GM21390 (cell line): ENCODE data around the gene PTPRN2.
"Not testable (repeated sequence)": the region's sequence is repeated elsewhere in the genome, so short reads cannot be mapped to it uniquely, and the experiment has no call there.

ENCODE experiments used
- ATAC-seq: cut with Tn5 transposase; IDR thresholded peaks from one replicate; pipeline ENCODE4 v1.9.1; 2021; ENCODE audit not compliant: unreplicated experiment

PTPRN2 gene

DNA sequence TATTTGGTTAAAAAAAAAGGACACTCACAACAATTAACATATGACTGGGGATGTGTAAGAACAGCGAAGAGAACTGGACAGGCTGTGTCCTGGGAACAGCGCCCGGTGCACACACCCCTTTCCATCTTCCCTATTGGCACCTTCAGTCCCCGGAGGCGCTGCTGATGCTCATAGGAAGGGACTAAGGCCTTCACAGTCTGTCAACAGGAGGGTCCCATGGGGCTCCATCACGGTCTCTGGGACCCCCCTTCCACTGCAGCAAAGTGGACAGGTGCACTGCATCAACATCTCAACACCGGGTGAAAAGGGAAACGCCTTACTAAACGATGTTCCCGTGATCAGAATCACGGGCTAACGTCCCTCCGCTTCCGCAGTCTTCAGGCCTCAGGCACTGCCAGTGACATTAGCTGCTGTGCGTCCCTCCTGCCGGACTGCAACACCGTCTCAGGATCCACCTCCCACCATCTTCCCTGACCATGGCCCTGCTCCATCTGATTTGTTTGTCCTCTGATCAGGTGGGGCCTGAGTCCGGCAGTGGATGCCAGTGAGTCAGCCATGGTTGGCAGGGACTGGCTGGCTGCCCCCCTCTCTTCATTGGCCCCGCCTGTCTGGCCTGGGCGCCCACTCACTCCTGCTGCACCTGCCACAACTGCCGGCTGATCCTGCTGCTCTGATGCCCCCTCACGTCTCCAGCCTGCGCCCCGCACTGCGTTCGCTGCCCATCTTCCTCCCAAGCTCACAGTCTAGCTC, 636.1 kb downstream of the PTPRN2 start:
- no peak for ATAC-seq

DNA sequence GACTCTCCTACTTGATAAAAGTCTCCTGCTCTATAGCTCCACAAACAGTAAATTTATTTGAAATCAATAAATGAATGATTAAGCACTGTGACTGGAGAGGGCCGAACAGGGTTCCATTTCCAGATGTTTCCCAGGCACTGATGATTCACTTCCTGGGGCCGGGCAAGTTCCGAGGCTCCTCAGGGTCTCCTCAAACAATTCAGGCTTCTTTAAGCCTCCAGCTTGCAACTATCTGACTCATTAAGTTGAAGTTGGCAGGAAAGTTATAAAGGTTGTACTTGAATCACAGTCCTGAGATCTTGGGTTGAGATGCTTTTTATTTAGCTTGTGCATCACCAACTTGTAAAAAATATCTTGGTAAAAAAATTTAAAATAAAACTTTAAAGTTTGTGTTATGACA, 637.9 kb downstream of the PTPRN2 start:
- ATAC-seq = no peak

DNA sequence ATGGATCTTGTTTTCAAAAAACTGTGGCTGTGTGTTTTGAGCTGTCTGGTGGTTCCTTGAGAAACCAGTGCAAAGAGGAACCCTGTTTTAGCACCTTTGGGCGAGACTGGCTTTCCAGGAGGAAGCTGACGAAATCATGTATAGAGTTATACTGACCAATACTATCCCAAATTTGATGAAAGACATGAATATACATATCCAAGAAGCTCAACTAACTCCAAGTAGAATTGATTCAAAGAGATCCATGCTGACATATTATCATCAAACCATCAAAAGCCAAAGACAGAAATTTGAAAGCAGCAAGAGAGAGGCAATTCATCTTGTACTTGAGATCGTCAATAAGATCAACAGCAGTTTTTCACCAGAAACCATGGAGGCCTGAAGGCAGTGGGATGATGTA, 640.1 kb downstream of the PTPRN2 start:
- ATAC-seq = no peak

DNA sequence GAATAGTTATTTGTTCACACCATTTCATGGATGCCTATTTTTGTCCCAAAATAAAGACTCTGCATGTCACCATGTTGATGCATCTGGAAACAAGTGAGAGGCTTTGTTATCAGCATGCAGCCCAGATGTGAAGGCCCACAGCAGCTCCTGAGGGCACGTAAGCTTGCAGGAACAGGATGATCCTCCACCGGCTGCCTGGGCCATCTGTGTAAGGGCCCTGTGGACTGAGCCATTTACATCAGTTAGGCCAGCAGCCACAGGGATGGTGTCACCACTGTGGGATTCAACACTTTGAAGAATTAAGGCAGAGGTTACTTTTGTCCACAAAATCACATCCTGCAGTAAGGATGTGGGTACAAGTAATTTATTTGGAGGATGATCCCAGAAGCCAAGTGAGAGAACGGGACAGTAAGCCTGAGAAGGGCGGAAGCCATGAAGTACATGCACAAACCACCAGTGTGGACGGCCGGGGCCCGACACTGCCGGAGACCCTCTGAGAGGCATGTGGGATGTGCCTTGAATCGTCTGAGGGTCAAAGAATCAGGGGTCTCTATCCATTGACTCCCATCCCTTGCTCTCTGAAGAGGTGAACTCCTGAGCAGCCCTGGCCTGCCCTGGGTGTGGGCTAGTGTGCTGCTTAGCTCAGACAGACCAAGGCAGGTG, 641.1 kb downstream of the PTPRN2 start:
- no peak for ATAC-seq

DNA sequence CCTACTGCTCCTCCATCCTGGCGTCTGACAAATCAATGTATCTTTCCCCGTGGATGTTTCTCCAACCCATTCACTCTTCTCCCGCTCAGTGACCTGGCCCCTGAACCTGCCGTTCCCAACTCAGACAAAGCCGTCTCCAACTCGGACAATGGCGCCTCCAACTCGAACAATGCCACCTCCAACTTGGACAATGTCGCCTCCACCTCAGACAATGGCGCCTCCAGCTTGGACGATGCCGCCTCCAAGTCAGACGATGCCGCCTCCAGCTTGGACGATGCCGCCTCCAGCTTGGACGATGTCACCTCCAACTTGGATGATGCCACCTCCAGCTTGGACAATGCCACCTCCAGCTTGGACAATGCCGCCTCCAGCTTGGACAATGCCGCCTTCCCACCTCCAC, 642.2 kb downstream of the PTPRN2 start:
- no peak for ATAC-seq

DNA sequence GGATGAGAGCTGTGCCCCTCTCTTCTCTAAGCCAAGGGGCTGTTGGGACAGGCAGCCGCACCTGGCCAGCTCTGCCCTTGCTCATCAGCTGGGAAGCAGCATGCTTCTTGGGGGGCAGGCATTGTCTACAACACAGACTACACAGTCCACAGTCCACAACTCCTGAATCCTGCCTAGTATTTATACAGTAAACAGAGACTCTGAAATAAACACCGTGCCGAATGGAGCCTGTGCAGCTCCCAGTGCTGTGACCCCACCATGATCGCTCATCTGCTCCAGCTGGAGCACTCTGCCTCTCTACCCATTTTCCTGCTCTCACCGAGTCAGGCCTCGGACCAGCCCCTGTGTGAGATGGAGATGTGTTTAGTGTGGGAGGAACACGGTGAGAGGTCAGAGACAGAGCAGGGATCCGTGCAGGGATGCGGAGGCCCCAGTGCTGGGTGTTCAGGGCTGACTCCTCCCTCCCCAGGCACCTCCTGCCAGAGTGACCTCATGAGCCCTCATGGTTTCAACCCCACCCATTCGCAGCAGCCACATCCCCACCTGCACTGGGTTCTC, 642.8 kb downstream of the PTPRN2 start:
- no peak for ATAC-seq

DNA sequence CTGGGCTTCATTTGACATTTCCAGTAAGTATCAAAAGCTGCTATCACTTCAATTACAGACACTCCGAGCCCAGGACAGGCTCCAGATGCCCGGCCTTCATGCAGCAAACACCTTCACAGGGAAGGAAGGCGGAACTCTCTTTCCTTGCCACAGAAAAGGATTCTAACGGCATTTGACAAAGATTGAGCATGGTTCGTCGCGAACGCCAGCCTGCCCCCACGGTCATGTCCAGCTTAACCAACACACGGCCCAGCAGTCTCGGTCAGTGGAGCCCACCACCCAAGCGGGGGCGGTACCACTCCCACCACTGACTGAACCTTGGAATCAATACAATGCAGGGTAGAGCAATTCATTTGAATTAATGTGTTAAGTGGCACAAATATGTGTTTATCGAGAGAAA, 643.6 kb downstream of the PTPRN2 start:
- no peak for ATAC-seq

DNA sequence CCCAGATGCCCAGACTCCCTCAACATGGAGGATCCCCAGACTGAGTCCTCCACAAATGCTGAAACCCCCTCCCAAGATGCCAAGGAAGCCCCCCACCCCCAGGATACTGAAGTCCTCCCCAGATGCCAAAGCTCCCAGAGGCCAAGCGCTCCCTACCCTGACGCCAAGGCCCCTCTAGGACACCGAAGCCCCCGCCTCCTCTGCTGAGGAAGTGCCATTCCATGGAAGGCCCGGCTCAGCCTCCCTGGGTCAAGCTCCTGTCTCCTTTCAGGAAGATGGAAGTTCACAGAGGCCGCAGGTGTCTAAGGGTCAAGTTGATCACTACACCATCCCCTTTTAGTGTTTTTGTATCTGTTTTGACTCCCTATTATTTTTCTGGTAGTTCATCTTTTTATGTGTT, 644.1 kb downstream of the PTPRN2 start:
- ATAC-seq = no peak

DNA sequence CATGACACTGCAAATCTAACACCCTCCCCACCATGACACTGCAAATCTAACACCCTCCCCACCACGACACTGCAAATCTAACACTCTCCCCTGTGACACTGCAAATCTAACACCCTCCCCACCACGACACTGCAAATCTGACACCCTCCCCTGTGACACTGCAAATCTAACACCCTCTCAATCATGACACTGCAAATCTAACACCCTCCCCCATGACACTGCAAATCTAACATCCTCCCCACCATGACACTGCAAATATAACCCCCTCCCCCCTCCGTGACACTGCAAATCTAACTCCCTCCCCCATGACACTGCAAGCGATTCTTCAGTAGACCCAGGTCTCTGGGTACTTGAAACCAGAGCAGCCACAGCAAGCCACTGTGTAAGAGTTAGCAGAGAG, 646.4 kb downstream of the PTPRN2 start:
- ATAC-seq = no peak

DNA sequence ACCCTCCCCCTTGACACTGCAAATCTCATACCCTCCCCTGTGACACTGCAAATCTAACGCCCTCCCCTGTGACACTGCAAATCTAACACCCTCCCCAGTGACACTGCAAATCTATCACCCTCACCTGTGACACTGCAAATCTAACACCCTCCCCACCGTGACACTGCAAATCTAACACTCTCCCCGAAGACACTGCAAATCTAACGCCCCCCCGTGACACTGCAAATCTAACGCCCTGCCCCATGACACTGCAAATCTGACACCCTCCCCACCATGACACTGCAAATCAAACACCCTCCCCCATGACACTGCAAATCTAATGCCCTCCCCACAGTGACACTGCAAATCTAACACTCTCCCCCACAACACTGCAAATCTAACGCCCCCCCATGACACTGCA, 647.1 kb downstream of the PTPRN2 start:
- no peak for ATAC-seq

DNA sequence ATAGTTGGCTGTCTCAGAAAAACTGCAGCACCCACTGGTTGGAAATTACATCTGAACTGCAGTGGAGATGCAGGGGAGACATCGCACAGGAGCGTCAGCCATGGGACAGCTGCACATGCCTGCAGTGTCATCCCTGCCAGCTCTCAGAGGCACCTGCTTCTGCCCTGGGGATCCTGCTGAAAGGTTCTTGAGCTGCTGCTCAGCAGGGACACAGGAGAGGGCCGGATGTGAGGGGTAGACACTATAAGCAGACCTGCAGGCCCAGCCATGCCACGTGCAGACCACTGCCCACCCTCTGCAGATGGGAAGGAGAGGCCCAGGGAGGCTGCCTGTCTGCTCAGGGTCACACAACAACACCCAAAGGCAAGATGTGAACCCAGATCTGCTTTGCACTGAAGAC, 649.4 kb downstream of the PTPRN2 start:
- ATAC-seq = no peak

DNA sequence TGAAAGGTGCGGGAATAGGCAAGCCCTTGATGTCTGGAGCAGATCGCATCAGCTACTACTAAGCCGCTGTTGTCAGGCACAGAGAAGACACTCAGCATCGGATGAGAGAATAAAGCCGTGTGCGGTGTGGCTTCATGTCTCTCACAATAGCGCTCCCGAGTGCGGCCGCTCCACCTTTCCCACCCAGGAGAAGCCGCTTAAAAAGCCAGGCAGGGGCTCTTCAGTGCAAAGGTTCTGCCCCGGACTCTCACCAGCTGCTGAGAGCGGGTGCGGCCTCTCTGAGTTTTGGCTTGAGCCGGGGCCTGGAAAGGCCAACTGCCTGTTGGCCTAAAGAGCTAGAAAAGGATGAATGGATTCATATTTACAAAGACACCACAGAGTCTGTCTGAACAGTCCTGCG, 650.2 kb downstream of the PTPRN2 start:
- no peak for ATAC-seq

DNA sequence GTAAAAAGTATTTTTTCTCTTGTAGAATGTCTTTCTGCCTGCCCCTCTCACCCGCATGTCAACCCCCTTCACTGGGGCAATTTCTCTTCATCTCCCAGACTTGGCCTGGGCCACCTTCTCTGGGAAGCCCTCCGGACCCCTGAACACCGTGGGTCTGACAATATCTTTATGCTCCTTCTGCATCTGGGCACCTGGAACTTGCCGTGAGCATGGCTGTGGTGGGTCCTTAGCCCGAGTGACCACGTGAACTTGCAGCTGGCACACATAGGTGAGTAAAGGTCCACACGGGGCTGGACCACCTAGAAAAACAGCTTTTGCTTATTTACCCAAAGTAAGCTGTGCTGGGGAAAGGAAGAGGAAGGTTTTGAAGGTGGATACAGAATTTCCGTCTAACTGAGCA, 650.6 kb downstream of the PTPRN2 start:
- no peak for ATAC-seq

DNA sequence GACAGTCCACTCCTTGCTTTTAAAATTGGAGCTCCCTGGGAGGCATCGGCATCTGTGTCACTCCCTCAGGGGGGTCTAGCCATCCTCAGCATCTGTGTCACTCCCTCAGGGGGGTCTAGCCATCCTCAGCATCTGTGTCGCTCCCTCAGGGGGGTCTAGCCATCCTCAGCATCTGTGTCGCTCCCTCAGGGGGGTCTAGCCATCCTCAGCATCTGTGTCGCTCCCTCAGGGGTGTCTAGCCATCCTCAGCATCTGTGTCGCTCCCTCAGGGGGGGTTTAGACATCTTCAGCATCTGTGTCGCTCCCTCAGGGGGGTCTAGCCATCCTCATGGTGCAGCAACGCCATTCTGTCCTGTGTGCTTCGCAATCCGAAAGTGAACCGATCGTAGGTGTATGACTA, 651.9 kb downstream of the PTPRN2 start:
- ATAC-seq = not testable (repeated sequence)

DNA sequence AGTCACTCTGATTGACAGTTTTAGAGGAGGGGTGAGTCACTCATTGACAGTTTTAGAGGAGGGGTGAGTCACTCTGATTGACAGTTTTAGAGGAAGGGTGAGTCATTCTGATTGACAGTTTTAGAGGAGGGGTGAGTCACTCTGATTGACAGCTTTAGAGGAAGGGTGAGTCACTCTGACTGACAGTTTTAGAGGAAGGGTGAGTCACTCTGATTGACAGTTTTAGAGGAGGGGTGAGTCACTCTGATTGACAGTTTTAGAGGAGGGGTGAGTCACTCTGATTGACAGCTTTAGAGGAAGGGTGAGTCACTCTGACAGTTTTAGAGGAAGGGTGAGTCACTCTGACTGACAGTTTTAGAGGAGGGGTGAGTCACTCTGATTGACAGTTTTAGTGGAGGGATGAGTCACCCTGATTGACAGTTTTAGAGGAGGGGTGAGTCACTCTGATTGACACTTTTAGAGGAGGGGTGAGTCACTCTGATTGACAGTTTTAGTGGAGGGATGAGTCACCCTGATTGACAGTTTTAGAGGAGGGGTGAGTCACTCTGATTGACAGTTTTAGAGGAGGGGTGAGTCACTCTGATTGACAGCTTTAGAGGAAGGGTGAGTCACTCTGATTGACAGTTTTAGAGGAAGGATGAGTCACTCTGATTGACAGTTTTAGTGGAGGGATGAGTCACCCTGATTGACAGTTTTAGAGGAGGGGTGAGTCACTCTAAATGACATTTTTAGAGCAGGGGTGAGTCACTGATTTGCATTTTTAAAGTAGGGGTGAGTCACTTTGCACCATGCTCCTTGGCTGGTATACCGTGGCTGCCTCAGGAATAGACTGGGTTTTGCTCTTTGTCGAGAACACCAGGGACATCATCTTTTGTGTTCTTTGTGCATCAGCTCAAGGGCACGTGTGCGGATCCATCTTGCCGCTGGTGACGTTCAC, 654.1 kb downstream of the PTPRN2 start:
- not testable (repeated sequence) for ATAC-seq

DNA sequence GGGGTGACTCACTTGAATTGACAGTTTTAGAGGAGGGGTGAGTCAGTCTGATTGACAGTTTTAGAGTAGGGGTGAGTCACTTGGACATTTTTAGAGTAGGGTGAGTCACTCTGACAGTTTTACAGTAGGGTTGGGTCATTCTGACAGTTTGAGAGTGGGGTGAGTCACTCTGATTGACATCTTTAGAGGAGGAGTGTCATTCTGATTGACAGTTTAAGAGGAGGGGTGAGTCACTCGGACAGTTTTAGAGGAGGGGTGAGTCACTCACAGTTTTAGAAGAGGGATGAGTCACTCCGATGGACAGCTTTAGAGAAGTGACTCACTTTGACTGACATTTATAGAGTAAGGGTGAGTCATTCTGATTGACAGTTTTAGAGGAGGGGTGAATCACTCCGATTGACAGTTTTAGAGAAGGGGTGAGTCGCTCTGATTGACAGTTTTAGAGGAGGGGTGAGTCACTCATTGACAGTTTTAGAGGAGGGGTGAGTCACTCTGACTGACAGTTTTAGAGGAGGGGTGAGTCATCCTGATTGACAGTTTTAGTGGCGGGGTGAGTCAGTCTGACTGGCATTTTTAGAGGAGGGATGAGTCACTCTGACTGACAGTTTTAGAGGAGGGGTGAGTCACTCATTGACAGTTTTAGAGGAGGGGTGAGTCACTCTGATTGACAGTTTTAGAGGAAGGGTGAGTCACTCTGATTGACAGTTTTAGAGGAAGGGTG, 655.0 kb downstream of the PTPRN2 start:
- no peak for ATAC-seq

DNA sequence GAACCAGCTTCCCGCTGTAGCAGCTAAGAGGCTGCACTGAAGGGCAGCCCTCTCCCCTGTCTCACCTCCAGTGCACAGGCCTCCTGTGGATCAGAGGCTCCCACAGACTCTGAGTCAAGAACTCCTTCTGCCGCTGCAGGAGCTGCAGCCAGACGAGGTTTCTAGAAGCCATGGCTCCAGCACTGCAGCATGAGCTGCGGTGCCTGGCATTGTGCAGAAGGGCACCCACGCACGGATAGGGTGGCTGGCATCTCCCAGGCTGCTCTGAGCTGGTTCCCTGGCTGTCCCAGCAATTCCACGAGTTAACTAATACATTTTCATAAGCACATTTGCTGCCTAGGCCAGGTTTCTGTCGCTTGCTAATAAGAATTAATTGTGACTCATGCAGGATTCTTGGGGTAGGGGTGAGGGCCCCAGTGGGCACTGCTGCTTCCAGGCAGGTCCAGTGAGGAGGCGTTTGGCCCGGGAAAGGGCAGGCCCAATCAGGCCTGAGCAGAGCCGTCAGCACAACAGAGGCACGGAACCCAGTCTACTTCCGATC, 656.6 kb downstream of the PTPRN2 start:
- no peak for ATAC-seq

DNA sequence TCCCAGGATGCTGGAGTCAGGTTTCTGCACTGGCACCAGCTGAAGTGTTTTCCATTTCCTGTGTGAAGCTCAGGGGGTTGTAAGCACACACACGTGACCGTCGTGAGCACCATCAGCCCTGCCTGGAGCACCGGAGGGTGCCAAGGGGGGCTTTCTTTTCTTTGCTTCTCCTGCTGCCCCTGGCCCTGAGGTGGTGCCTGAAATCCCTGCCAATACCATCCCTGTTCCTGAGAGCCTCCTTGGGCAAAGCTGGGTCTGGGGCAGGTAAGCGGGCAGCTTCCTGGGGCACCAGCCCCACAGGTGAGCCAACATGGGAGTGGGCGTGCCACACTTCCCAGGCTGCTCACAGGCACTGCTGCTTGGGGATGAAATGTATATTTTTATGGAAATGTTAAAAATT, 657.2 kb downstream of the PTPRN2 start:
- no peak for ATAC-seq

DNA sequence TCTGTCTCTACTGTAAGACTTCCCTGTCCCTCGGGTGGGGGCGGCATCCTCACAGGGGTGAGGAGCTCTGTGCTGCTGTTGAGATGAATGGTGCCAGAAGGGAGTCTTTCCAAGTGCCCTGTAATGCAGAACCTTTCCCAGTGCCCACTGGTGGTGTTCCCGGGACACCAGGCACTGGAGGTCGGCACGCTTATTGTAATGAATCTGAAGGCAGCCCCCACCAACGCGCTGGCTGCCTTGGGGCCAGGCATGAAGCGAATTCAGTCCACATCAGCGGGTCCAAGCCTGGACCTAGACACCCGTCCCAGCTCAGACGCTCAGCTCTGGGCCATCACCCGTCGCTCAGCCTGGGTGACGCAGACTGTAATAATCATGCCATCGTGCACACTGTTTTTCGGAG, 658.0 kb downstream of the PTPRN2 start:
- ATAC-seq = no peak

DNA sequence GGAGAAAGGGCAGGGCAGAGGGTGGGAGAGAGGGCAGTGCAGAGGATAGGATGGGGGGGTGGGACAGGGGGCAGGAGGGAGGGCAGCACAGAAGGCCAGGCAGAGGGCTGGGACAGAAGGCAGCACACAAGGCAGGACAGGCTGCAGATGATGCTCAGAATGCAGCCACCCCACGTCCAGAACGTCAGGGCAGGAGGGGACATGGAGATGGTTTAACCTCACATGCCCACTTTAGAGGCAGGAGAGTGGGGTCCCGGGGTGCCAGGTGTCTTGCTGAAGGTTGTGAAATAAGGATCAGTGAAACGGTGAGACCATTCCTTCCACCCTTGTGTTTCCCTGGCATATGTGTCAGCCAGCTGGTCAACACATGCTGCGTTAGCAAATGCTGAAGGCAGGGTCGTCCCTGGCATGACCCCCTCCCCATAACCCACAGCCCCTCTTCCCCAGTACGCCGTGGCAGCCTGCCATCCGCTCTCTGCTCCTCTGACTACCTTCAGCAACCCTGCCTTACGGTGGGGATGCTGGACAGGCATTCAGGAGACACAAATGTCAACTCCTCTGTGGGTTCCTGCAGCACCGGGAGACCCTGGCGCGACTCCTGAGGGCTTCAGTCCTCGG, 658.7 kb downstream of the PTPRN2 start:
- no peak for ATAC-seq
